ENCODE data around the gene CA5A. TPM values are rescaled to one million over a fixed set of nuclear protein-coding genes. Genes with fewer than 3 reads are reported as not detected.
A peak's percentile ranks its signal among the peaks of the same experiment; 100 is the strongest.
"Not testable (repeated sequence)": the region's sequence is repeated elsewhere in the genome, so short reads cannot be mapped to it uniquely, and the experiment has no call there.

Gene CA5A
- total and polyA plus RNA-seq, 7 donors, result not detected

DNA sequence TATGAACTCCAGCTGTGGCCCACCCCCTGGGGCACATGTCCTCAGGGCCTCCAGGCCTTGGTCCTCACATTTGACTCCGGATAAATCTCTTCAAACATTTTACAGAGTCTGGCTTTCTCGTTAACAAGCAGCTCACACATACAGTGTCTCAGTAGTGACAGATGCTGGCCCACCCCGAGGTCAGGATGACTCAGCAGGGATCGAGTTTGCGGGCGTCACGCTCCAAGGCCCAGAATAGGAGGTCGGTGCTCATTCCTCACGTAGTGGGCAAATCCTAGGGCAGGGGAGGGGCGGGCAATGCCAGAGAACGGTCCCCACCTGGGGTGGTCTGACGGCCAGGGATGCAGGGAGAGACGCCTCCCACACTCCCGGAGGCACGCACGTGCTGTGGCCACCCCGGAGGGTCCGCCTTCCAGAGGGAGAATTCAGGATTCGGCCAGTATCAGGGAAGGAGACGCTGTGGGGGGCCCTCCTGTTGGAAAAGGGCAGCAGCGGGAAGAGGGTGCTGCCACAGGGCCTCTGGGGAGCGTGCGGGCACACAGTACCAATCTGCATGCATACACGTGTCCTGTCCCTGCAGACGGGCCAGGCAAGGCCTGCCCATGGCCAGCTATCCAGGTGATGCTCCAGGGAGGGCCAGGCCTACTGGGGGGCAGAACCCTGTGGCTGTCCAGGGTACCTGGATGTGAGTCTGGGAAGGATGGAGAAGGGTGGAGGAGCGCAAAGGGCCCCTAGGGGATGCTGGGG is 75.6 kb downstream of the CA5A start:
- no peak overlapping the region for H3K4me3 ChIP-seq
- peak overlapping the region; percentile 51 to 87 (median 80) for H3K27ac ChIP-seq
- no peaks in the 10 kb centered on the region for H3K27me3 ChIP-seq
- H3K4me1 ChIP-seq, result peaks cover 0 to 98% (median 82%) of the 10 kb centered on the region in 4 donors
- peak; percentile 88 for DNase-seq
- no peaks in the 10 kb centered on the region for H3K9me3 ChIP-seq
- WGBS, 2 donors, result 76 to 83% methylated on average over 26 of the region's 26 CpGs
- no peaks in the 10 kb centered on the region for H3K36me3 ChIP-seq
- intact Hi-C loops (cut with DNase I), result no loop called here
- TF ChIP-seq, protein P1, sequence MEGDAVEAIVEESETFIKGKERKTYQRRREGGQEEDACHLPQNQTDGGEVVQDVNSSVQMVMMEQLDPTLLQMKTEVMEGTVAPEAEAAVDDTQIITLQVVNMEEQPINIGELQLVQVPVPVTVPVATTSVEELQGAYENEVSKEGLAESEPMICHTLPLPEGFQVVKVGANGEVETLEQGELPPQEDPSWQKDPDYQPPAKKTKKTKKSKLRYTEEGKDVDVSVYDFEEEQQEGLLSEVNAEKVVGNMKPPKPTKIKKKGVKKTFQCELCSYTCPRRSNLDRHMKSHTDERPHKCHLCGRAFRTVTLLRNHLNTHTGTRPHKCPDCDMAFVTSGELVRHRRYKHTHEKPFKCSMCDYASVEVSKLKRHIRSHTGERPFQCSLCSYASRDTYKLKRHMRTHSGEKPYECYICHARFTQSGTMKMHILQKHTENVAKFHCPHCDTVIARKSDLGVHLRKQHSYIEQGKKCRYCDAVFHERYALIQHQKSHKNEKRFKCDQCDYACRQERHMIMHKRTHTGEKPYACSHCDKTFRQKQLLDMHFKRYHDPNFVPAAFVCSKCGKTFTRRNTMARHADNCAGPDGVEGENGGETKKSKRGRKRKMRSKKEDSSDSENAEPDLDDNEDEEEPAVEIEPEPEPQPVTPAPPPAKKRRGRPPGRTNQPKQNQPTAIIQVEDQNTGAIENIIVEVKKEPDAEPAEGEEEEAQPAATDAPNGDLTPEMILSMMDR (IDR thresholded peaks at IDR 0.05), result no peak
- TF ChIP-seq POLR2AphosphoS5 (IDR thresholded peaks at IDR 0.05), result peak; percentile 36 to 65 (median 50)
- TF ChIP-seq POLR2A (IDR thresholded peaks at IDR 0.05), result no peak
- TF ChIP-seq EP300 (IDR thresholded peaks at IDR 0.05), result peak in 1 of 4 donors; percentile 34

- H3K36me3 ChIP-seq, H3K27me3 ChIP-seq, DNase-seq, H3K4me3 ChIP-seq, H3K9me3 ChIP-seq: not testable (repeated sequence)
- peak overlapping the region; percentile 72 to 87 (median 84) for H3K27ac ChIP-seq
- peaks cover 0 to 98% (median 93%) of the 10 kb centered on the region in 4 donors for H3K4me1 ChIP-seq
- intact Hi-C loops (cut with DNase I), result loop anchor here (10.0 kb wide), 2 partner anchors 474 to 916 kb away; partner anchors contain the start of gene FBXO31
- WGBS, 2 donors, result 83 to 85% methylated on average over 27 of the region's 27 CpGs
Observed at GRCh38 chr16:87858151-87858993, 78.0 kb downstream of the CA5A start.

- intact Hi-C loops (cut with DNase I), result loop anchor here (10.0 kb wide), 2 partner anchors 472 to 918 kb away; partner anchors contain the start of gene FBXO31
- WGBS, 2 donors, result 84 to 89% methylated on average over 15 of the region's 15 CpGs
- DNase-seq, result no peak
- no peak for TF ChIP-seq POLR2AphosphoS5 (IDR thresholded peaks at IDR 0.05)
- TF ChIP-seq, protein P1 (IDR thresholded peaks at IDR 0.05), result no peak
- no peak for TF ChIP-seq POLR2A (IDR thresholded peaks at IDR 0.05)
- no peak for TF ChIP-seq EP300 (IDR thresholded peaks at IDR 0.05)
- H3K27ac ChIP-seq, result peak overlapping the region; percentile 72 to 87 (median 84)
- peaks cover 0 to 96% (median 91%) of the 10 kb centered on the region in 4 donors for H3K4me1 ChIP-seq
- H3K4me3 ChIP-seq, result no peak overlapping the region
- H3K9me3 ChIP-seq, result no peaks in the 10 kb centered on the region
- H3K36me3 ChIP-seq, result no peaks in the 10 kb centered on the region
- no peaks in the 10 kb centered on the region for H3K27me3 ChIP-seq
Observed at GRCh38 chr16:87856791-87857228, 79.5 kb downstream of the CA5A start.

GRCh38 chr16:87855852-87856715 is 80.2 kb downstream of the CA5A start:
- 21 to 55% methylated on average over 26 of the region's 26 CpGs for WGBS, 2 donors
- Histone ChIP-seq H3K4me3 (no peak overlapping the region), H3K27ac (peak overlapping the region; percentile 72 to 87 (median 84)), H3K4me1 (peaks cover 0 to 91% (median 85%) of the 10 kb centered on the region in 4 donors), H3K9me3 (no peaks in the 10 kb centered on the region), H3K27me3 (no peaks in the 10 kb centered on the region), H3K36me3 (peaks cover 0 to 7% (median 0%) of the 10 kb centered on the region in 4 donors)
- intact Hi-C loops (cut with DNase I), result loop anchor here (10.0 kb wide), 2 partner anchors 471 to 919 kb away; partner anchors contain the start of gene FBXO31
- TF ChIP-seq, protein P1 (IDR thresholded peaks at IDR 0.05), result no peak
- TF ChIP-seq EP300 (IDR thresholded peaks at IDR 0.05) (peak; percentile 4 to 90 (median 48)), POLR2A (IDR thresholded peaks at IDR 0.05) (no peak), POLR2AphosphoS5 (IDR thresholded peaks at IDR 0.05) (peak; percentile 48 to 74 (median 65))
- DNase-seq, result peak; percentile 91

Measured in sigmoid colon (tissue), 7 donors.